C4-2B (cell line): ENCODE results near the gene SAP25.

Source experiments
- CTCF ChIP-seq: fragments of 450-650 bp; conservative IDR thresholded peaks from 2 replicates; pipeline ENCODE4 v1.5.1; 2017; ENCODE audit warnings: mild to moderate bottlenecking
- ZFX ChIP-seq: fragments of 450-650 bp; IDR thresholded peaks from 2 replicates; pipeline ENCODE4 v1.6.1; 2017

- TF ChIP-seq CTCF (no peak), ZFX (no peak)
Measured at GRCh38 chr7:100575746-100576383, 2.2 kb upstream of the SAP25 start.
